PC-9 (cell line): ENCODE data around the gene CFAP54.

Experiments
- EZH2 ChIP-seq: fragments of 200-600 bp; sonication (generic); IDR thresholded peaks from 2 replicates; pipeline ENCODE4 v1.8.0; 2017; ENCODE audit warnings: antibody characterized with exemption, low read depth
- TF ChIP-seq, protein P1 (sequence below): fragments of 200-600 bp; sonication (generic); conservative IDR thresholded peaks from 2 replicates; pipeline ENCODE4 v1.6.1; 2017; ENCODE audit warnings: mixed run types, antibody characterized with exemption, mild to moderate bottlenecking, moderate library complexity

- TF ChIP-seq, protein P1, sequence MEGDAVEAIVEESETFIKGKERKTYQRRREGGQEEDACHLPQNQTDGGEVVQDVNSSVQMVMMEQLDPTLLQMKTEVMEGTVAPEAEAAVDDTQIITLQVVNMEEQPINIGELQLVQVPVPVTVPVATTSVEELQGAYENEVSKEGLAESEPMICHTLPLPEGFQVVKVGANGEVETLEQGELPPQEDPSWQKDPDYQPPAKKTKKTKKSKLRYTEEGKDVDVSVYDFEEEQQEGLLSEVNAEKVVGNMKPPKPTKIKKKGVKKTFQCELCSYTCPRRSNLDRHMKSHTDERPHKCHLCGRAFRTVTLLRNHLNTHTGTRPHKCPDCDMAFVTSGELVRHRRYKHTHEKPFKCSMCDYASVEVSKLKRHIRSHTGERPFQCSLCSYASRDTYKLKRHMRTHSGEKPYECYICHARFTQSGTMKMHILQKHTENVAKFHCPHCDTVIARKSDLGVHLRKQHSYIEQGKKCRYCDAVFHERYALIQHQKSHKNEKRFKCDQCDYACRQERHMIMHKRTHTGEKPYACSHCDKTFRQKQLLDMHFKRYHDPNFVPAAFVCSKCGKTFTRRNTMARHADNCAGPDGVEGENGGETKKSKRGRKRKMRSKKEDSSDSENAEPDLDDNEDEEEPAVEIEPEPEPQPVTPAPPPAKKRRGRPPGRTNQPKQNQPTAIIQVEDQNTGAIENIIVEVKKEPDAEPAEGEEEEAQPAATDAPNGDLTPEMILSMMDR, result no peak
- no peak for TF ChIP-seq EZH2
Measured at GRCh38 chr12:96821592-96821991, 332.2 kb downstream of the CFAP54 start.
